T-helper 17 cell (primary cell): ENCODE data around the gene NMUR1. TPM values are rescaled to one million over a fixed set of nuclear protein-coding genes. Genes with fewer than 3 reads are reported as not detected.

Source experiments
- ATAC-seq: fragments of 150-1000 bp; cut with Tn5 transposase; 2 replicates; pipeline ENCODE4 v1.10.0; 2021; ENCODE audit warnings: mild to moderate bottlenecking, moderate library complexity
- DNase-seq, 3 donors: peaks; one replicate each; pipeline versions ENCODE4 v3.0.0 to v3.0.0-alpha.2; 2020 to 2021
- H3K9me3 ChIP-seq: one replicate; pipeline ENCODE4 v1.7.0; 2013; ENCODE audit warnings: low read length, mild to moderate bottlenecking; ENCODE audit not compliant: control insufficient read depth, poor library complexity, severe bottlenecking
- H3K27ac Mint-ChIP-seq: one replicate; pipeline ENCODE4 v1.8.0; 2022; ENCODE audit warnings: mild to moderate bottlenecking, moderate library complexity, mixed read lengths
- H3K27me3 Mint-ChIP-seq: one replicate; pipeline ENCODE4 v1.8.0; 2022; ENCODE audit warnings: mixed read lengths
- H3K36me3 Mint-ChIP-seq: one replicate; pipeline ENCODE4 v1.8.0; 2022; ENCODE audit warnings: low read depth, mixed read lengths
- H3K4me1 Mint-ChIP-seq: one replicate; pipeline ENCODE4 v1.8.0; 2022; ENCODE audit warnings: mild to moderate bottlenecking, mixed read lengths
- H3K4me3 Mint-ChIP-seq: one replicate; pipeline ENCODE4 v1.8.0; 2022; ENCODE audit warnings: mild to moderate bottlenecking, moderate library complexity, mixed read lengths
- total RNA-seq, 4 donors: library from RNA in 2 of 4; stranded (reverse) in 2 of 4; gene quantifications; one replicate each; pipeline ENCODE4 v1.2.3 and lab custom pipeline; 2022 to 2026

NMUR1 gene
- total RNA-seq, 2 donors from 2014 or later, result 0.35 to 0.55 TPM

DNA sequence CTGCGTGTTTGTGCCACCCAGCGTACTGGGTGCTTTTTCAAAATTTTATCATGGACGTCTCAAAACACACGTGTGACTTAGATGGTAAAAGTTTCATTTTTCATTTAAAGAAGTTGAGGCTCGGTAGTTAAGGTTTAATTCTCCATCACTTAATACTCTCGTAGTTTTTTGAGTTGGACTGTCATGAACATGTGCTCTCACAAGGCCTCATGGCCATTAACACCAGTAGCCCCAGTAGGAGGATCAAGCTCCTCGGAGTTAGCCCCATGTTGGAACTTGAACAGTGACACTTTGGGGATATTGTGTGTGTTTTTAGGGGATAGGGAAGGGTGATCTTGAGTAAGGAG is 15.3 kb downstream of the NMUR1 start:
- peak; percentile 0 for ATAC-seq
- peak overlapping the region; percentile 96 for H3K27ac Mint-ChIP-seq
- no peaks in the 10 kb centered on the region for H3K27me3 Mint-ChIP-seq
- no peak for DNase-seq
- H3K4me1 Mint-ChIP-seq, result peaks cover 12% of the 10 kb centered on the region
- H3K9me3 ChIP-seq, result no peaks in the 10 kb centered on the region
- no peaks in the 10 kb centered on the region for H3K36me3 Mint-ChIP-seq
- H3K4me3 Mint-ChIP-seq, result peak overlapping the region; percentile 92

DNA sequence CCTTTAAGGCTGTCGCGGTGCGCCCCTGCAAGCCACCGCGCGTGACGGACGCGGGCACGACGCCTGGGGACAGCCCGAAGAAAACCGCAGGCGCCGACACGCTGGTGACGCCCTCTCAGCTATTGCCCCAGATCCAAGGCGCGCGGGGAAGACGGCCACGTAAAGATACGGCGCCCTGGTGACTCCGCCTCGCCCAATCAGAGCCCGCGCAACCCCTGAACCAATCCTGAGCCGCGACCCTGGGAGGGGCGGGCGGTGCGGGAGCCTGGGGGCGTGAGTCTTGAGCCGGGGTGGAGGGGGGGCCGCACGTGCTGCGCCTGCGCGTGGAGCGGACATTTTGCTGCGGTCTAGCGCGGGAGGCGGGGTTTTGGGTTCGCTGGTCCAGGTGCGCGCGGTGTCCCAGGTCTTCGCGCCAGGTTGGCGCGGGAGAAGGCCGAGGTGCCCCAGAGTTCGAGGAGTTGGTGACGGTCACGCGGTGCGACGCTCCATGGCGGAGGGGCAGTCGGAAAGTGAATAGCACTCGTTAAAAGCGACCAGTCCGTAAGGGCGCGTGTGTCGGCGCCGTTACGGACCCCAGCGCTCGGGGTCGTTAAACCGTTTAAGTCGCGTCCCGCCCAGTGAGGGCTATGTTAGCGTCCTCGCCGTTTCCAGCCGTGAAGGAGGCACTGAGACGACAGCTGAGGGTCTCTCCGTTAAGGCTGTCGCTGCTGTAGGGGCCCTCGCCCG is 15.9 kb downstream of the NMUR1 start:
- ATAC-seq, result peak; percentile 98
- DNase-seq, result peak; percentile 97 to 98 (median 98)
- Mint-ChIP-seq H3K36me3 (no peaks in the 10 kb centered on the region), H3K4me1 (peaks cover 10% of the 10 kb centered on the region), H3K27ac (peak overlapping the region; percentile 96), H3K27me3 (no peaks in the 10 kb centered on the region), H3K4me3 (peak overlapping the region; percentile 92)
- H3K9me3 ChIP-seq, result no peaks in the 10 kb centered on the region

DNA sequence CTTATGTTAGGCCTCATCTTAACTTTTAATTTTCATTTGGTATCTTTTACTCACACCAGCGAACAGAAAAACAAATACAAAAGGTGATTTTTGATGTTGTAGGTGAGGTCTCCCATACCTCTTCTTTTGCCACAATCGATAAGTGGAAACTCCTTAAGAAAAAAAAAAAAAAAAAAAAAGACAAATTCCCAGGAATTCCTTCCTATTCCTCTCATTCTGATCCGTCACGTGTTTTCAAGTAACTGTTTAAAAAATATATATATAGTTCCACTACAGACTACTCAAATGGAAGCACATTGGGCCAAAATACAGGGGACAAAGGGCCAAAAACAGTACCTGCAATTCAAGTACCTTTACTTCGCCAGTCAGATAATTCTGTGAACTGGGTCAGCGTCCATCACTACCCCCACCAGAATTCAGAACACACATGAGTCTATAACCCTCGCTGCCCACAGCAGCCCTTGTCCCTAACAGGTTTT is 16.5 kb downstream of the NMUR1 start:
- H3K27ac Mint-ChIP-seq, result peak overlapping the region; percentile 96
- H3K36me3 Mint-ChIP-seq, result no peaks in the 10 kb centered on the region
- no peak for DNase-seq
- H3K27me3 Mint-ChIP-seq, result no peaks in the 10 kb centered on the region
- no peaks in the 10 kb centered on the region for H3K9me3 ChIP-seq
- no peak for ATAC-seq
- H3K4me3 Mint-ChIP-seq, result peak overlapping the region; percentile 92
- peaks cover 10% of the 10 kb centered on the region for H3K4me1 Mint-ChIP-seq

DNA sequence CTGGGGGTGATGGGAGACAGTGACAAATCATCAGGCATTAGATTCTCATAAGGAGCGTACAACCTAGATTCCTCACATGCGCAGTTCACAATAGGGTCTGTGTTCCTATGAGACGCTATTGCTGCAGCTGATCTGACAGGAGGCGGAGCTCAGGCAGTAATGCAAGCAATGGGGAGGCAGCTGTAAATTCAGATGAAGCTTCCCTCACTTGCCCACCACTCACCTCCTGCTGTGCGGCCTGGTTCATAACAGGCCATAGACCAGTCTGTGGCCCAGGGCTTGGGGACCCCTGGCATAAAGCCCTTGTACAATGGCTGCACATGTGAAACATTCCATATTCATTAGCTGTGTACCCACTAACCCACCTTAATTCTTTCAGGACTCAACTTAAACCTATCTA is 18.0 kb downstream of the NMUR1 start:
- DNase-seq, result no peak
- Mint-ChIP-seq H3K36me3 (peaks cover 2% of the 10 kb centered on the region), H3K27me3 (no peaks in the 10 kb centered on the region), H3K4me3 (no peak overlapping the region), H3K4me1 (peaks cover 10% of the 10 kb centered on the region), H3K27ac (peak overlapping the region; percentile 96)
- no peak for ATAC-seq
- no peaks in the 10 kb centered on the region for H3K9me3 ChIP-seq

DNA sequence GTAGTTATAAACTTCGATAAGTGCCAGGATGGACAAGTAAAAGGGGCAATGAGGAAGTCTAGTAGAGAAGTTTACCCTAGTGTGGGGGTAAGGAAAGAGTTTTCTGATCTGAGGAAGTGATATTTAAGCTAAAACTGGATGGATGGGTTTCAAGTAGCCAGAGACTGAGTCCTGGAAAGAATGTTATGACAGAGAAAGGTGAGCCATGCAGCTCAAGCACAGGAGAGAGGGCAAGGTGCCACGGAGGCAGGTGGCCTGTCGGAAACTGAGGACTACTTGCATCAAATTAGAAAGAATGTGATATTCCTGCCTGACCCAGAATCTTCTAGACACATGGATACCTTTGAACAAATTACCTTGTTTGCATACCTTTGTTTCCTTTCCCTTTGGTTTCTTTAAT is 26.5 kb downstream of the NMUR1 start:
- Mint-ChIP-seq H3K4me3 (no peak overlapping the region), H3K27ac (no peak overlapping the region)
- no peaks in the 10 kb centered on the region for H3K9me3 ChIP-seq

DNA sequence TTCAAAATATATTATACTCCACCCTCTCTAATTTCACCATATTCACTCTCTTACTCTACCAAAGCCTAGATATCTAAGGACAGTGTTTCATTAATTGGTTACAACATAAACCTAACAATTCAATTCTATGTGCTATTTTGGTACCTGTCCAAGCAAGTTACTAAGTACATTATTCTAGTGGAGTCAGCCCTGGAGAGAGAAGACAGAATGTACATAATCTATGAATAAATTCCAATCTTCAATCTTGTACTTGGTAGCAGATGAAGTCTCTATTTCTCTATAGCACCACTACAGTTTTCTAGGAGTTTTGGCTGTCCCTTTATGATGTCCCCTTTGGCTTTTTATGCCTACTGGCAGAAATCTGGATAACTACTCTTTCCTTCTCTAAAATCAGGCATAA is 27.6 kb downstream of the NMUR1 start:
- ATAC-seq (no peak), DNase-seq (no peak)
- Mint-ChIP-seq H3K4me3 (no peak overlapping the region), H3K27ac (no peak overlapping the region), H3K27me3 (no peaks in the 10 kb centered on the region), H3K4me1 (no peaks in the 10 kb centered on the region), H3K36me3 (peaks cover 7% of the 10 kb centered on the region)
- no peaks in the 10 kb centered on the region for H3K9me3 ChIP-seq

More for the DNA sequence above, 26.5 kb downstream of the NMUR1 start:
- DNase-seq (no peak), ATAC-seq (no peak)
- no peaks in the 10 kb centered on the region for H3K27me3 Mint-ChIP-seq
- peaks cover 7% of the 10 kb centered on the region for H3K36me3 Mint-ChIP-seq
- no peaks in the 10 kb centered on the region for H3K4me1 Mint-ChIP-seq

DNA sequence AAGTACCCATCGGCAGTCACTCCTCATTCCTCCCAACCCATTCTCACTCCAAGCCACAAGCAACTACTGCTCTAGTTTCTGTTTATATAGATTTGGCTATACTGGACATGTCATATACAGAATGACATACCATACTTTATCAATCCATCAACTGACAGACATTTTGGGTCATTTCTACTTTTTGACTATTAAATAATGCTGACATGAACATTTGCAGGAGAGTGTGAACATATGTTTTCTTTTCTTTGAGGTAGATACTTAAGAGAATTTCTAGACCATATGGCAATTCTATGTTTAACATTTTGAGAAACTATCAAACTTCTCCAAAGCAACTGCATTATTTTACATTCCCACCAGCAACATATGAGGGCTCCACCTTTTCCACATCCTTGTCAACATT is 32.6 kb downstream of the NMUR1 start:
- no peak for ATAC-seq
- Mint-ChIP-seq H3K27me3 (no peaks in the 10 kb centered on the region), H3K27ac (no peak overlapping the region), H3K4me1 (peaks cover 3% of the 10 kb centered on the region), H3K36me3 (peaks cover 2% of the 10 kb centered on the region), H3K4me3 (no peak overlapping the region)
- no peak for DNase-seq
- no peaks in the 10 kb centered on the region for H3K9me3 ChIP-seq

DNA sequence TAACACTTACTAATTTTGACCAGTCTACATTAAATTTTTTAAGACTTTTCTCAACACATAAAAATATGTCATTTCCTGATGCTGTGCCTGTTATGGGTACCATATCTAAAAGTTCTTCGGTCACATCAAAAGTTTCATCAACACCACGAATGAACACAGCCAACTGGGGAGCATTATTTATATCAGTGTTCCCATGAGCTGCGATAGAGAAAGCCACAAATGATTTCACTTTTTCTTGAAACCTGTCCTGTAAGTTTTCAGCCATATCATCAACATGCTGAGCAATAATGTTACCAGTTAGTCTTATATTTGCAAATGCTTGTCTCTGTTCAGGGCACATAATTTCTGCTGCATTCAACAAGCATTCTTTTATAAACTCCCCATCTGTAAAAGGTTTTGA is 35.6 kb downstream of the NMUR1 start:
- H3K27me3 Mint-ChIP-seq, result no peaks in the 10 kb centered on the region
- H3K36me3 Mint-ChIP-seq, result no peaks in the 10 kb centered on the region
- H3K9me3 ChIP-seq, result no peaks in the 10 kb centered on the region
- ATAC-seq (no peak), DNase-seq (no peak)
- H3K27ac Mint-ChIP-seq, result no peak overlapping the region
- H3K4me3 Mint-ChIP-seq, result no peak overlapping the region
- H3K4me1 Mint-ChIP-seq, result peaks cover 5% of the 10 kb centered on the region

DNA sequence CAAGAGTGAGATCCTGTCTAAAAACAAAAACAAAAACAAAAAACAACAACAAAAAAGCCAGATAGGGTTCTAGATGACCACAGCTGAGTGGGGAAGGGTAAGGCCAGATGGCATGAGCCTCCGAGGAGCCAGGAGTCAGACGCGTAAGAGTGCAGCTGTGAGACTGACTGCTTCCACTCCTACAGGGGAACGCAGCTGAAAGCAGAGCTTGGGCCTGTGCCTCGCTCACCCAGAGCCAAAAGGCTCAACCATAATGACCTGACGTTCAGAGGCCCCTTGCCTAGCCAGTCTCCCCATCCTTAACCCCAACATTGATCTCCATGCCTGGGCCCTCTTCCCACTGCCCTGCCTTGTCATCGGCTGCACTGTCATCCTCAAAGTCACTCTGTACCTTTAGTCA is 39.4 kb downstream of the NMUR1 start:
- Mint-ChIP-seq H3K27me3 (peaks cover 10% of the 10 kb centered on the region), H3K4me3 (no peak overlapping the region), H3K4me1 (peaks cover 9% of the 10 kb centered on the region), H3K36me3 (peaks cover 3% of the 10 kb centered on the region), H3K27ac (no peak overlapping the region)
- DNase-seq, result no peak
- H3K9me3 ChIP-seq, result no peaks in the 10 kb centered on the region
- ATAC-seq, result no peak

DNA sequence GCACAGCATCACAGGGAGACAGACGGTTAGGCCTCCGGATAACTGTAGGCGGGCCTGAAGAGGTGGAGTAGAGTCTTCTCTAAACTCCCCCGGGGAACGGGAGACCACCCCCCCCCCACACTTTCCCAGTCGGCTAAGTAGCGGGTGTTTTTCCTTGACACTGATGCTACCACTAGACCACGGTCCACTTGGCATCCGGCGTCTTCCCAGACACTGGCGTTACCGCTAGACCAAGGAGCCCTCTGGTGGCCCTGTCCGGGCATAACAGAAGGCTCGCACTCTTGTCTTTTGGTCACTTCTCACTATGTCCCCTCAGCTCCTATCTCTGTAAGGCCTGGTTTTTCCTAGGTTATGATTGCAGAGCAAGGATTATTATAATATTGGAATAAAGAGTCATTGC is 40.3 kb downstream of the NMUR1 start:
- Mint-ChIP-seq H3K4me1 (peaks cover 8% of the 10 kb centered on the region), H3K27ac (no peak overlapping the region), H3K4me3 (no peak overlapping the region), H3K27me3 (peaks cover 10% of the 10 kb centered on the region), H3K36me3 (peaks cover 3% of the 10 kb centered on the region)
- no peaks in the 10 kb centered on the region for H3K9me3 ChIP-seq
- ATAC-seq (no peak), DNase-seq (no peak)

DNA sequence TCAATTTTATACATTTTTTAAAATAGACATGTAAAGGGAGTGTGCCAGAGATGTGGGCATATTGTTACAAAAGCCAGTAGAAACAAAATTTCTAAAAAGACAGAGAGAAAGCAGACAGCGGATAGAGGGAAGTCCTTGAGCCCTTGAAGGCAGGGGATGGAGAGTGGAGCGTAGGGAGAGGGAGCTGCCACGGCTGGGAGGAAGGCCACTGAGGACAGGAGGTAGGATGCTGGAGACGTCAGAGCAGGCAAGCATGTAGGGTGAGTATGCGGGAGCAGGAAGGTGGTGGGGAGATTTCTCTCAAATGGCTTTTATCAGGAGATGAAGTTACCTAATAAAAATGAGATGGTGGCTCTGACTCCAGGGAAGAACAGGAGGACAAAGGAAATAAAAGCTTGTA is 41.9 kb downstream of the NMUR1 start:
- peaks cover 8% of the 10 kb centered on the region for H3K4me1 Mint-ChIP-seq
- H3K4me3 Mint-ChIP-seq, result no peak overlapping the region
- no peak for DNase-seq
- no peaks in the 10 kb centered on the region for H3K9me3 ChIP-seq
- H3K27me3 Mint-ChIP-seq, result peaks cover 10% of the 10 kb centered on the region
- ATAC-seq, result no peak
- peaks cover 3% of the 10 kb centered on the region for H3K36me3 Mint-ChIP-seq
- H3K27ac Mint-ChIP-seq, result no peak overlapping the region

DNA sequence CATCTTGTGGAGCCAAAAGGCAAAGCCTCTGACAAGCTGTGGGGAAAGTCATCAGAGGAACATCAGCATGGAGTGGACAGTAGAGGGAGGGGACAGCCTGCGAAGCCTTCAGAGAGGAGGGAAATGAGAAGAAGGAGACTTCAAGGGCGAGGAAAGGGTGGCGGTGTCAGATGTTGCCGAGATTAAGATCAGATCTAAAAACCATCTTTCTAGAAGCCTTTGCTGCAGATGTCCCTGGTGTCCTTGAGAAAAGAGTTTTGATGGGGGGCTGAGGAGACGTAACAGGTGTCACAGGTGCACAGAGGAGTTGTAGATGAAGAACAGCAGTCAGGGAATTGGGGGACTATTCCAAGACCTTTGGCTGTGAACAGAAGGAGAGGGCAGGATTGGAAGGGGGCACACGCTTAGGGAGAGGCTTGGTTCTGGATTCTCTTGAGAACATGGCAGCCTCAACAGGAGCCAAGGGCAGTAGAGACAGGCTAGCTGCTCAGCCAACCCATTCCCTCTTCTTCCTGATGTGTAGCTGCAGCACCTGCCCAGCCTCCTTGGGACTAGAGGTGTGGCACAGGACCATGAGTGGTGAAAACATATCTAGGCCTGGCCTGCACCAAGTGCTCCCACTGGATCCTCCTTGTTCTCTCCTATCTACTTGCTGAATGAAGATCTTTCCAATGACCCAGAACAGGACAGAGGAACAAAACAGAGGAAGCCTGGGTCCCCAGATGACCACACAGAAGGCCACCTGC is 43.2 kb downstream of the NMUR1 start:
- no peak for DNase-seq
- peaks cover 3% of the 10 kb centered on the region for H3K36me3 Mint-ChIP-seq
- H3K9me3 ChIP-seq, result no peaks in the 10 kb centered on the region
- peaks cover 10% of the 10 kb centered on the region for H3K27me3 Mint-ChIP-seq
- ATAC-seq, result no peak
- peaks cover 14% of the 10 kb centered on the region for H3K4me1 Mint-ChIP-seq
- no peak overlapping the region for H3K4me3 Mint-ChIP-seq
- H3K27ac Mint-ChIP-seq, result no peak overlapping the region

DNA sequence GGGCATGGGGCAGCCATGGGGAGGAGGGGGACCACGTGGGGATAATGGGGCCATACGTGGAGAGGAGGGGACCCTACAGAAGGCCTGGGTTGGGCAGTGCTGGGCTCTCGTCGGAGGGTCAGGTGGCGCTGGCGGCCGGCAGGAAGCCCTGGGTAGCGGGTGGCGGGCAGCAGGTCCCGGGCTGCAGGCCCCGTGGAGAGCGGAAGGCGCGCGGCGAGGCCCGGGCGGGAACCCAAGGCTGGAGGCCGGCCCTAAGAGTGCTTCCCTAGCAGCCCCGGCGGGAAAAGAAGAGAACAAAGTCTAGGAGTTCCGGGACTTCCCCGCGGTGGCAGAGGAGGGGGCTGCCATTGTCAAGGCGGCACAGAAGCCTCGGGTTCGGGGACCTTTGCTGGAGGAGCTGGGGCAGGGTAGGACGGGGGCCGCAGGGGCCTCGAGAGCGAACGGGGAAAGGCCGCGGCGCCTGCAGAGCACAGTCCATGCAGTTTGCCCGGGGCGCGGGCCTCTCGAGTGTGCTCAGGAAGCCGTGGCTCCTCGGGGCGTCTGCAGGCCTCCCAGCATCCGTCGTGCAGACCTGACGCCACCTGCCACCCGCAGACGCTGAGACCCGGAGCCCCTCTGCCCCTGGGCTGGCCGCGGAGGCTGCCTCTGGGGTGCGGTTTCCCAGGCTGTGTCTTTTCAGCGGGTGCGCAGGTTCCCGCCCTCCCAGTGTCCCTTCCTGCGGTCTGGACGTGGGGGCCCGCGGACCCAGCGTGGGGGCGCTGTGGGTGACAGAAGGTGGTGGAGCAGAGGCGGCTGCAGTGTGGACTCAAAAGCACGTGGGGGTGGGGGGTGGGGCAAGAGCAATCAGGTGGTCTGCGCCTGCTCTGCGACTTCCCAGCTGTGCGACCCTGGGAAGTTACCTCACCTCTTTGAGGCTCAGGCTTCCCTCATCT is 46.6 kb downstream of the NMUR1 start:
- H3K36me3 Mint-ChIP-seq, result peaks cover 3% of the 10 kb centered on the region
- H3K27me3 Mint-ChIP-seq, result peaks cover 10% of the 10 kb centered on the region
- peak overlapping the region; percentile 86 for H3K4me3 Mint-ChIP-seq
- peak overlapping the region; percentile 89 for H3K27ac Mint-ChIP-seq
- peak; percentile 12 to 23 (median 21) for DNase-seq
- no peaks in the 10 kb centered on the region for H3K9me3 ChIP-seq
- H3K4me1 Mint-ChIP-seq, result peaks cover 18% of the 10 kb centered on the region
- peak; percentile 55 for ATAC-seq
